Vagina (tissue), 2 donors: ENCODE data around the gene DCDC2.

Source experiments
- CTCF ChIP-seq, 3 experiments: fragments of 450-650 bp in 2 of 3; fragments of 200-600 bp in 1 of 3; sonication (generic) in 1 of 3; IDR thresholded peaks; one replicate each; pipeline ENCODE4 v1.5.1; 2017 to 2019; ENCODE audit warnings: antibody characterized with exemption in 3 of 3, mild to moderate bottlenecking in 2 of 3, moderate library complexity in 2 of 3
- POLR2A ChIP-seq, 2 donors: fragments of 450-650 bp; IDR thresholded peaks; one replicate each; pipeline ENCODE4 v1.6.1; 2017; ENCODE audit warnings: antibody characterized with exemption in 2 of 2, mild to moderate bottlenecking in 2 of 2, moderate library complexity in 2 of 2

- TF ChIP-seq POLR2A (IDR thresholded peaks at IDR 0.05), result no peak
- TF ChIP-seq CTCF (IDR thresholded peaks at IDR 0.05), result no peak
These were observed 129.7 kb downstream of the DCDC2 start for GRCh38 chr6:24228123-24228522.
